ENCODE results near the gene GLIPR1L2. TPM values are rescaled to one million over a fixed set of nuclear protein-coding genes. Genes with fewer than 3 reads are reported as not detected.
"Not testable (repeated sequence)": the region's sequence is repeated elsewhere in the genome, so short reads cannot be mapped to it uniquely, and the experiment has no call there.

The GLIPR1L2 gene
- polyA plus RNA-seq, 4 donors, result 2.9 to 4.7 (median 3.2) TPM

DNA sequence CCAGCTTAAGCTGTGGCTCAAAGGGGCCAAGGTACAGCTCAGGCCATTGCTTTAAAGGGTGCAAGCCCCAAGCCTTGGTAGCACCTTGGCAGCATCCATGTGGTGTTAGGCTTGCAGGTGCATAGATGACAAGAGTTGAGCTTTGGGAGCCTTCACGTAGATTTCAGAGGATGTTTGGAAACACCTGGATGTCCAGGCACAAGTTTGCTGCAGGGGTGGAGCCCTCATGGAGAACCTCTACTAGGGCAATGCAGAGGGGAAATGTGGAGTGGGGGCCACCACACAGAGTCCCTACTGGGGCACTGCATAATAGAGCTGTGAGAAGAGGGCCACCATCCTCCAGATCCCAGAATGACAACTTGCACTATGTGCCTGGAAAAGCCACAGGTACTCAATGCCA lies 37.9 kb downstream of the GLIPR1L2 start:
- DNase-seq (ENCODE audit: low read depth in 4 of 4, low spot score in 3 of 4), result no peak

DNA sequence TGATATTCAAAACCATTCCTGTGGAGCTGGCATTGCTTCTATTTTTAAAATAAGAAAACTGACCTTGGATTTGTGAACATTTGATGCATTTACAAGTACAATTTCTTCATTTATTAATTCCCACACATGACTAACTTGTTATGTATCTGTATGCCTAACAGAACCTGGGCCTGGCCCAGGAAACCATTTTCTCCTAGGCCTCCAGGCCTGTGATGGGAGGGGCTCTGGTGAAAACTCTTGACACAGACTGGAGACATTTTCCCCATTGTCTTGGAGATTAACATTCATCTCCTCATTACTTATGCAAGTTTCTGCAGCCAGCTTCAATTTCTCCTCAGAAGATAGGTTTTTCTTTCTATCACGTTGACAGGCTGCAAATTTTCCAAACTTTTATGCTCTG lies 42.0 kb downstream of the GLIPR1L2 start:
- DNase-seq (ENCODE audit: low read depth in 4 of 4, low spot score in 3 of 4), result no peak

DNA sequence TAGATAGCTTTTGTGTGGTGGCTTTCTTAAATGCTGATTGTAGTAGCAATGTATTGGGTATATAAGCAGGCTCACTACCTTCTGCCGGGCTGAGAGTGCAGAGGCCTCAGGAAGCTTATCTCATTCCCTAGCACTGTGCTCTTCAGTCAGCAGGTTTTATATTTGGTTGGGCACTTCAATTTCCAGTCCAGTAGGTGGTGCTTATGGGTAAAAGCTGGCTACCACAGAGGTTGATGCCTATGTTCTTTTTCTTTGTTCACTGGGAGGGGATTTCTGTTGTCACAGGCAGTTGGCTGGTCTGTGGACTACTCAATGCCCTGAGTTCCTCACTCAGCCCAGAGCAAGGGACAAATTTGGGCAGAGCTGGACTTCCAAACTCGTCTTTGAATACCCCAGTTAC lies 46.7 kb downstream of the GLIPR1L2 start:
- DNase-seq (ENCODE audit: low read depth in 4 of 4, low spot score in 3 of 4), result no peak

DNA sequence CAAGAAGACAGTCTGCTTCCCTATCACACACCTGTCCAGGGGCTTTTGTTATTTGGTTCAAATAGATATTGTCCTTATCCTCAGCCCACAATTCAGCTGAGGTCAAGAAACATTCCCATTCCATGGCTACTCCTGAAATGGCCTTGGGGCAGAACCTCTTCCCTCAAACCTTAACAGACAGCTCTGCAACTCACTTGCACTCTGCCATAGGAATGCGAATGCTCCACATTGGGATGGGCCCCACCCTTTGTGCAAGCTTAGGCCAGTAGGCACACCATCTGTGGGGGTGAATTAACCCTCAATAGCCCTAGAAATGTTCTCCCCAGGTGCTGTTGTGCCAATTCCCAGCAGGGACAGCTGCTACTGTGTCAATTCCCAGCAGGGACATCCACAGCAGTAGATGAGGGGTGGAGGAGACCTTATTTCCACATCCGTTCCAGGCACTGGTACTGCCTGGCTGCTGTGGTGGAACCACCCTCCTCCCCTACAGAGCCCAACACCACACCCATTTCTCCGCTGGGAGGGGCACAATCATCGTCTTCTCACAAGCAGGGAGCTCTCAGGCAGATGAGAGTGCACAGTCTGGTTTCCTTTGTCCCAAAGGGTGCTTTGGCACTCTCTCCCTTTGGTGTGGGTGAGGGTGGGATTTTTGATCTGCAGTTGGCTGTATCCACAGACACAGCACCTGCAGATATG lies 47.3 kb downstream of the GLIPR1L2 start:
- no peak for DNase-seq (ENCODE audit: low read depth in 4 of 4, low spot score in 3 of 4)

DNA sequence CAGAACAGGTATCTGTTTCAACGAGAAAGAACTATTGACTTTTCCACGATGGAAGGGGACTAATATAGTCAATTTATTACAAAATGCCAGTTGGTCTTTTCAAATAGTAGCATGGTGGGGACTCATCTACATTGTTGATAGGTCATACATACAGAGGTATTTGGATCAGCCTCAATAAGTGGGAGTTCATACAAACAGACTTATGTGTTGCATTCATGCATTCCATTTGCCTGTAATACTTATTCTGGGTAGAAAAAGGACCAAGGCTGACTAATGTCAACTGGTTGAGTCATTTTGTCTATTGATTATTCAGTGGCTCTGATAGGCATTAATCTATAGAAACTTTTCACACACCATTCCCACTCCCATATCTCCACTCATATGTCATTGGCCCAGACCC lies 48.2 kb downstream of the GLIPR1L2 start:
- no peak for DNase-seq (ENCODE audit: low read depth in 4 of 4, low spot score in 3 of 4)

DNA sequence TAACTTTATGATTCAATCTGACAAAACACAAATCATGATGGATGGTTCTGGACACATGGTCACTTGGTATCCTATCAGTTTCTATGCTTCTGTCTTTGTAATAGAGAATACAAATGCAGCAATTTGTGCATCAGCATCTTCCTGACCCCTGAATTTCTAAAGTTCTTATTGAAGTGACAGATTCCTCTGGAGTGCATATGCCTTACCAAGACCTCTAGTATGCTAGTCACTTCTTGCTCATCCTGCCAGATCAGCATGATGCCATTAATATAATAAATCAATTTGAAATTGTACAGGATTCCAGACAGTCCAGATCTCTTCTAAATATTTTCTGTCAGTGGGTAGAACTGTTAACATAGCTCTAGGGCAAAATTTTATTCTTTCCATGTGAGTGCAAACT lies 49.0 kb downstream of the GLIPR1L2 start:
- no peak for DNase-seq (ENCODE audit: low read depth in 4 of 4, low spot score in 3 of 4)

DNA sequence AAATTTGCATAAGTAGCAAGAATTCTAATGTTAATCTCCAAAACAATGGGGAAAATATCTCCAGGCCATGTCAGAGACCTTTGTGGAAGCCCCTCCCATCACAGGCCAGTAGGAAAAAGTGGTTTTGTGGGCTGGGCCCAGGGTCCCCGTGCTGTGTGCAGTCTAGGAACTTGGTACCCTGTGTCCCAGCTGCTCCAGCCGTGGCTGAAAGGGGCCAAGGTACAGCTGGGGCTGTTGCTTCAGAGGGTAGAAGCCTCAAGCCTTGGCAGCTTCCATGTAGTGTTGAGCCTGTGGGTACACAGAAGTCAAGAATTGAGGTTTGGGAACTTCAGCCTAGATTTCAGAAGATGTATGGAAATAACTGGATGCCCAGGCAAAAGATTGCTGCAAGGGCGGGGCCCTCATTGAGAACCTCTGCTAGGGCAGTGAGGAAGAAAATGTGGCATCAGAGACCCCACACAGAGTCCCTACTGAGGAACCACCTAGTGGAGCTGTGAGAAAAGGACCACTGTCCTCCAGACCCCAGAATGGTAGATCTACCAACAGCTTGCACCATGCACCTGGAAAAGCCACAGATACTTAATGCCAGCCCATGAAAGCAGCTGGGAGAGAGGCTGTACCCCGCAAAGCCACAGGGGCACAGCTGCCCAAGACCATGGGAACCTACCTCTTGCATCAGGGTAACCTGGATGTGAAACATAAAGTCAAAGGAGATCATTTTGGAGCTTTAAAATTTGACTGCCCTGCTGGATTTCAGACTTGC lies 51.0 kb downstream of the GLIPR1L2 start:
- not testable (repeated sequence) for DNase-seq (ENCODE audit: low read depth in 4 of 4, low spot score in 3 of 4)

DNA sequence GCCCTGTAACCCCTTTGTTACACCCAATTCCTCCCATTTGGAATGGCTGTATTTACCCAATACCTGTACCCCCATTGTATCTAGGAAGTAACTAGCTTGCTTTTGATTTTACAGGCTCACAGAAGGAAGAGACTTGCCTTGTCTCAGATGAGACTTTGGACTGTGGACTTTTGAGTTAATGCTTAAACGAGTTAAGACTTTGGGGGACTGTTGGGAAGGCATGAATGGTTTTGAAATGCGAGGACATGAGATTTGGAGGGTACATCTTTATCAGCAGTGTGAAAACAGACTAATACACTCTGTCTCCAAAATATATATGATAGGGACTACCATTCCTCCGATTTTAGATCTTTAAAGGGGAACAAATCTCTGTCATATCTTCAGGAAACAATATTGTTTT lies 51.6 kb downstream of the GLIPR1L2 start:
- not testable (repeated sequence) for DNase-seq (ENCODE audit: low read depth in 4 of 4, low spot score in 3 of 4)

DNA sequence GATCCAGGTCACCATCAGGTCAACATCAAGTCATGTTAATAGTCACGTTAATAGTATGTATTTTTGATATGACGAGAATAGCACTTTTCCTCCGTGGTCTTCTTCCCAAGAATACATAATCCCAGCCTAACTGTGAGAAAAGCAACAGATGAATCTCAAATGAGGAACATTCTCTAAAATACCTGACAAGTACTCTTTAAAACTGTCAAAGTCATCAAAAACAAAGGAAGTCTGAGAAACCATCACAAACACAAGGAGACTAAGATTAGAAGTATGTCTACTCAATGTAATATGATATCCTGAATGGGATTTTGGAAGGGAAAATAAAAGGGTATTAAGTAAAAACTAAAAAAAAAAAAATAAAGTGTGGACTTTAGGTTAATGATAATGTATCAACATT lies 52.8 kb downstream of the GLIPR1L2 start:
- no peak for DNase-seq (ENCODE audit: low read depth in 4 of 4, low spot score in 3 of 4)

DNA sequence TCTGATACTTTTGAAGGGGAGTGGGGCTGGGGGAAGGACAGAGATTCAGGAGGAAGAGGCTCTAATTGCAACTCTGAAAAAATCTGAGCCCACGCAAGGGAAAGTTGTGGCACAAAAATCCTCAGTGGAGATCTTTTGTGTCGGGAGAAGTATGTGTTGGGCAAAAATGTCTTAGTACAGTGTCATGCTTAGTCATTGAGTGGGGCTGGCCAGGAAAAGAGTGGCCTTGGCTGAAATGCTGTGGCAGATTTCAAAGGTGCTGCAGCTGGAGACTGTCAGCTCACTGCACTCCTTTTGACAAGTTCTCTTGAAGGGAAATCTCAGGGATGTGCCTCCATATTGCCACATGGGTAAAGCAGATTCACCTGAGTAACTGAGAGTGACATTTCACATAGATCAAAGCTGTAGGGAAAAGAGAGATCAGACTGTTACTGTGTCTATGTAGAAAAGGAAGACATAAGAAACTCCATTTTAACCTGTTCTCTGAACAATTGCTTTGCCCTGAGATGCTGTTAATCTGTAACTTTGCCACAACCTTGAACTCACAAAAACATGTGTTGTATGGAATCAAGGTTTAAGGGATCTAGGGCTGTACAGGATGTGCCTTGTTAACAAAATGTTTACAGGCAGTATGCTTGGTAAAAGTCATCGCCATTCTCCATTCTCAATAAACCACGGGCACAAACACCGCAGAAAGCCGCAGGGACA lies 53.7 kb downstream of the GLIPR1L2 start:
- DNase-seq (ENCODE audit: low read depth in 4 of 4, low spot score in 3 of 4), result no peak

DNA sequence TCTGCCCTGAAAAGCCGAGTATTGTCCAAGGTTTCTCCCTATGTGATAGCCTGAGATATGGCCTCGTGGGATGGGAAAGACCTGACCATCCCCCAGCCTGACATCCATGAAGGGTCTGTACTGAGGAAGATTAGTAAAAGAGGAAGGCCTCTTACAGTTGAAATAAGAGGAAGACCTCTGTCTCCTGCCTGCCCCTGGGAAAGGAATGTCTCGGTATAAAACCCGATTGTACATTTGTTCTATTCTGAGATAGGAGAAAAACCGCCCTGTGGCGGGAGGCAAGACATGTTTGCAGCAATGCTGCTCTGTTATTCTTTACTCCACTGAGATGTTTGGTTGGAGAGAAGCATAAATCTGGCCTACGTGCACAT lies 54.2 kb downstream of the GLIPR1L2 start:
- DNase-seq (ENCODE audit: low read depth in 4 of 4, low spot score in 3 of 4), result not testable (repeated sequence)

DNA sequence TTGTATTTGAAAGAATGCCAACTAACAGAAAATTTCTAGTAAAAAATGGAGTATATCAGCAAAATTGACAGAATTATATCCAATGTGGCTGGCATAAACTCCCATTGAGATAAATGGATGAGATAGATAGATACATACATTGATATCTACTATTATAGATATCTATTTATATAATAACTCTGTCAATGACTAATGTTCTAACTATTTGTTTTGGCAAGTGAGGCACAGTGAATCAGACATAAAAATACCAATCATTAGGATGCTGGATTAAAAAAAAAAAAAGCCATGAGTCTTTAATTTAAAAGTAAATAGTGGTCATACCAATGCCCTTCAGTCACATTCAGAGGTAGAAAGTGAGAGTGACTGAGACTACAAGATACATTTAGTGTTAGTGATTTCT lies 56.0 kb downstream of the GLIPR1L2 start:
- DNase-seq (ENCODE audit: low read depth in 4 of 4, low spot score in 3 of 4), result no peak

DNA sequence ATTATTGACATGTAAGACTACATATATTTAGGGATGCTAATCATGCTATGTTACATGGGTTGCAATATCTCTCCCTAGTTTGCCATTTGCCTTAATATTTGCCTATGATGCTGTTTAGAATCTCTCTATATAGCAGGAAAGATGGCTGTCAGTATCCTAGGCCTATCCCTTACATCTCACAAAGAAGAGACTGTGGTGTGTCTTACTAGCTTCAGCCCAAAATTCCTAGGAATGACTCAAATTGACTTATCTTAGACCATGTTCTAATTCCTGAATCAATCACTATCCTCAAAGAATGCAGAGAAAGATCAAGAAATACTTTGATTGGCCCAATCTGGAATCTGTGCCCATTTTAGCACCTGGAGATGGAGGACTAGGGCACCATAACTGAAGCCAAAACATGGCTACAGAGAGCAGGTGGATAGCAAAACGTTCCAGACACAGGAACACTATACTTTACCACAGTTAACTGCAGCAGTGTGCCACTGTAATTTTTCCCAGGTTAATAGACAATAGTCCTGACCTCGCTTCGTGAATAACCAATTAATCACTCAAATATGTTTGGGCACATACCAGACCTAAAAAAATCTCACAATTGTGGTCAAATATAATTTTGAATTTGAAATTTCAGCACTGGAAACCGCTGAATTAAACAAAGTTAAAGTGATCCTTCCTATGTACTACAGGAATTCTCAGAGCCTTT lies 57.0 kb downstream of the GLIPR1L2 start:
- DNase-seq (ENCODE audit: low read depth in 4 of 4, low spot score in 3 of 4), result no peak

DNA sequence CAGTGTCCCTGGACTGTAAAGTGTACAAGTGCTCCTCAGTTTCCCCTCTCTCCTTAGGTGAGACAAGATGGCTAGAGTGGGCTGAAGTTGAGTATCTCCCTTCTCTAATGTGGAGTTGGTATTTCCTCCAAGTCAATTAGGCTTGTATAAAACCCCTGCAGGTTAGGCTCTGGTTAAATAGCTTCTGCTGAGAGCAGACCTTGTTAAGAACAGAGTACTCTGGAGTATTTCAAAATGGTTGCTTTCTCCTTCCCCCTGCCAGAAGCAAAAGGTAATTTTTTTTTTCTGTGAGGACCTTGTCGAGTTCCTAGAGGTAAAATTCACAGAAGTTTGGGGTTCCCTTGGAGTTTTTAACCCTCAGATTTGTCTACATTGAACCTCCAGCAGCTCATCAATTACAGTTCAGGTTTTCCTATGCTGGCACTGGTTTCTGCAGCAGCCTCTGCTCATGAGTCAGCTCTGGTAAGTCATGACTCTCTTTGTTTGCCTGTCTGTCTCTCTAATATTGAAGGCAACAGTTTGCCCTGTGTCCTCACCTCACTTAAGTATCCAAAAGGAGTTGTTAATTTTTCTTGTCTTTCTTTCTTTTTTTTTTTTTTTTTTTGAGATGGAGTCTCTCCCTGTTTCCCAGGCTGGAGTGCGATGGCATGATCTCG lies 61.9 kb downstream of the GLIPR1L2 start:
- DNase-seq (ENCODE audit: low read depth in 4 of 4, low spot score in 3 of 4), result no peak

DNA sequence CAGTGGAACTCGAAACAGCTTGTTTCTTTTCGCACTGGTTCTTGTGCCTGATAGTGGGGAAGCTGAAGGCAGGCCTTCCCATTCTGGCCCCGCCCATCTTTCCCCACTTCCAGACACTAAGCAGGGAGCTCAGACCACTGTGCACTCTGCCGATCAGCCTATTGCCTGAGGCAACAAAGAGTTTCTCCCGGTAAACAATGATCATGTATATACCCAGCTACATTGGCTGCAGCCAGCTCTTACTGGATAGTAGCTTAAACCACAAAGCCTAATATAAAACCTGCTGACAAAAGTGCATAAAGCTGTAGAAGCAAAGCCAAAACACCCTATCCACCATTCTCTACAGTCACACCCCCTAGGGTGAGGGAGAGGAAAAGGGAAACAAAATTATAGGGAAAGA lies 65.0 kb downstream of the GLIPR1L2 start:
- no peak for DNase-seq (ENCODE audit: low read depth in 4 of 4, low spot score in 3 of 4)

DNA sequence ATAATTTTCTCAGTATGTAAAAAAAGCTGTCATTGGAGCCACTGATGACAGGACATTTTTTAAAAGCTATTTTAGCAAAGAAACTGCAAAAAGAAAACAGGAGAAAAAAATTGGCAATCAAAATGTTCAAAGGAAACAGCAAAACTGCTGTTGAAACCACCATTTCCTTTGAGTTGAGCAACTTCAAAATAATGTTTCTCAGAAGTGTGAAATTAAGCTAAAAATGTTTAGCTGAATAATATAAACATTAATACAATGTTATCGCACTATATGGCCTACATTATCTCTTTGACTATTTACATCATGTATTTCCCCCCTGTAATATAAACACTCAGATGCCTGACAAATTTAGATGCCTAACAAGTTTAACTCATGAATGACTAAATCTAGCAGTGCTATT lies 66.3 kb downstream of the GLIPR1L2 start:
- no peak for DNase-seq (ENCODE audit: low read depth in 4 of 4, low spot score in 3 of 4)

DNA sequence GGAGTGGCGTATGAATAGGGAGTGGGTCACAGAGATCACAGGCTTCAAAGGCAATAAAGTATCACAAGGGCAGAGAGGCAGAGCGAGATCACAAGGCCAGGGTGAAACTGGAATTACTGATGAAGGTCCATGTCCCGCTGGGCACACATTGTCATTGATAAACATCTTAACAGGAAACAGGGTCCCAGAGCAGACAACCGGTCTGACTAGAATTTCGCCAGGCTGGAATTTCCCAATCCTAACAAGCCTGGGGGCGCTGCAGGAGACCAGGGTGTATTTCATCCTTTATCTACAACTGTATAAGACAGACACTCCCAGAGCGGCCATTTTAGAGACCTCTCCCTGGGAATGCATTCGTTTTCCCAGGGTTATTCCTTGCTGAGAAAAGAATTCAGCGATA lies 67.0 kb downstream of the GLIPR1L2 start:
- DNase-seq (ENCODE audit: low read depth in 4 of 4, low spot score in 3 of 4), result not testable (repeated sequence)

DNA sequence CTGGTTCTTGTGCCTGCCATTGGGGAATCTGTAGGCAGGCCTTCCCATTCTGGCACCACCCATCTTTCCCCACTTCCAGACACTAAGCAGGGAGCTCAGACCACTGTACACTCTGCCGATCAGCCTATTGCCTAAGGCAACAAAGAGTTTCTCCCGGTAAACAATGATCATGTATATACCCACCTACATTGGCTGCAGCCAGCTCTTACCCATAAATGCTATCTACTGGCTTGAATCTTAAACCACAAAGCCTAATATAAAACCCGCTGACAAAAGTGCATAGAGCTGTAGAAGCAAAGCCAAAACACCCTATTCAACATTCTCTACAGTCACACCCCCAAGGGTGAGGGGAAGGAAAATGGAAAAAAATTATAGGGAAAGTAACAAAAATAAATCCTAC lies 68.9 kb downstream of the GLIPR1L2 start:
- no peak for DNase-seq (ENCODE audit: low read depth in 4 of 4, low spot score in 3 of 4)

DNA sequence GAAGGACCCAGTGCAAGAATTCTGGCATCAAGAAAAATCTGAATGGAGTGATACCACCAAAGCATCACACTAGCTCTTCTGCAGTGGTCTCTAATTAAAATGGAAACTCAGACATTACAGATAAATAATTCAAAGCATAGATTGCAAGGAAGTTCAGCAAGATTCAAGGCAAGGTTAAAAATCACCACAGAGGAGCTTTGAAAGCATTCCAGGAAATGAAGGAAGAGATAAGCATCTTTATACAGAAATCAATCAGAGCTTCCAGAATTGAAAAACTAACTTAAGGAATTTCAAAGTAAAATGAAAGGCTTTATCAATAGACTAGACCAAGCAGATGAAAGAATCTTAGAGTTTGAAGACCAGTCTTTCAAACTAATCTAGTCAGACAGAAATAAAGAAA lies 69.3 kb downstream of the GLIPR1L2 start:
- no peak for DNase-seq (ENCODE audit: low read depth in 4 of 4, low spot score in 3 of 4)

Measured in right renal pelvis (tissue), 4 donors.